ENCODE data around the gene COL5A1. TPM values are rescaled to one million over a fixed set of nuclear protein-coding genes. Genes with fewer than 3 reads are reported as not detected.

The COL5A1 gene
- total RNA-seq, 4 donors from 2014 or later: 8.4 to 14.7 (median 11.3) TPM

GRCh38 chr9:134782921-134783698, 141.5 kb downstream of the COL5A1 start:
- DNase-seq (ENCODE audit: low spot score in 2 of 2): no peak
- TF ChIP-seq, protein P1, sequence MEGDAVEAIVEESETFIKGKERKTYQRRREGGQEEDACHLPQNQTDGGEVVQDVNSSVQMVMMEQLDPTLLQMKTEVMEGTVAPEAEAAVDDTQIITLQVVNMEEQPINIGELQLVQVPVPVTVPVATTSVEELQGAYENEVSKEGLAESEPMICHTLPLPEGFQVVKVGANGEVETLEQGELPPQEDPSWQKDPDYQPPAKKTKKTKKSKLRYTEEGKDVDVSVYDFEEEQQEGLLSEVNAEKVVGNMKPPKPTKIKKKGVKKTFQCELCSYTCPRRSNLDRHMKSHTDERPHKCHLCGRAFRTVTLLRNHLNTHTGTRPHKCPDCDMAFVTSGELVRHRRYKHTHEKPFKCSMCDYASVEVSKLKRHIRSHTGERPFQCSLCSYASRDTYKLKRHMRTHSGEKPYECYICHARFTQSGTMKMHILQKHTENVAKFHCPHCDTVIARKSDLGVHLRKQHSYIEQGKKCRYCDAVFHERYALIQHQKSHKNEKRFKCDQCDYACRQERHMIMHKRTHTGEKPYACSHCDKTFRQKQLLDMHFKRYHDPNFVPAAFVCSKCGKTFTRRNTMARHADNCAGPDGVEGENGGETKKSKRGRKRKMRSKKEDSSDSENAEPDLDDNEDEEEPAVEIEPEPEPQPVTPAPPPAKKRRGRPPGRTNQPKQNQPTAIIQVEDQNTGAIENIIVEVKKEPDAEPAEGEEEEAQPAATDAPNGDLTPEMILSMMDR (IDR thresholded peaks at IDR 0.05): no peak
- no peak for TF ChIP-seq POLR2A (IDR thresholded peaks at IDR 0.05)
- intact Hi-C loops (cut with DNase I; ENCODE audit: low total_unique reads): no loop called here
- H3K4me3 ChIP-seq (ENCODE audit: low read depth, poor library complexity, severe bottlenecking): no peak overlapping the region
- WGBS, 2 donors: 69 to 76% methylated on average over 23 to 33 of the region's 33 CpGs

DNA sequence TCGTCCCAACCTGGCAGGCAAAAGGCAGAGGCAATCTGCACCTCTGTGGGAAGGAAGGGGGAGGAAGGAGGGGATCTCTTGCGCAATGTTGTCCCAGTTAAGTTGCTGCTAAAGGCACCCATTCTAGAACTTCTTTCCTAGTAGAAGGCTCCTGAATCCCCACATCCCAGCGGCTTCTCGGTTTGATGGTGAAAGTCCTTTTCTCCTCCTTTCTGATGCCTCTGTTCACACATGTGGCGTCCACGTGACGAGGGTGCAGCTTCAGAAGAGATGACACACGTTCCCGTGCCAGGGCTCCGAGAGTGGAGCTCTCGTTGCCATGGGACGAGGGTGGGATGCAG, 142.1 kb downstream of the COL5A1 start:
- DNase-seq (ENCODE audit: low spot score in 2 of 2): peak in 1 of 2 donors; percentile 52
- TF ChIP-seq, protein P1 (IDR thresholded peaks at IDR 0.05): no peak
- no peak for TF ChIP-seq POLR2A (IDR thresholded peaks at IDR 0.05)
- 66 to 69% methylated on average over 12 of the region's 12 CpGs for WGBS, 2 donors
- intact Hi-C loops (cut with DNase I; ENCODE audit: low total_unique reads): no loop called here
- no peak overlapping the region for H3K4me3 ChIP-seq (ENCODE audit: low read depth, poor library complexity, severe bottlenecking)

DNA sequence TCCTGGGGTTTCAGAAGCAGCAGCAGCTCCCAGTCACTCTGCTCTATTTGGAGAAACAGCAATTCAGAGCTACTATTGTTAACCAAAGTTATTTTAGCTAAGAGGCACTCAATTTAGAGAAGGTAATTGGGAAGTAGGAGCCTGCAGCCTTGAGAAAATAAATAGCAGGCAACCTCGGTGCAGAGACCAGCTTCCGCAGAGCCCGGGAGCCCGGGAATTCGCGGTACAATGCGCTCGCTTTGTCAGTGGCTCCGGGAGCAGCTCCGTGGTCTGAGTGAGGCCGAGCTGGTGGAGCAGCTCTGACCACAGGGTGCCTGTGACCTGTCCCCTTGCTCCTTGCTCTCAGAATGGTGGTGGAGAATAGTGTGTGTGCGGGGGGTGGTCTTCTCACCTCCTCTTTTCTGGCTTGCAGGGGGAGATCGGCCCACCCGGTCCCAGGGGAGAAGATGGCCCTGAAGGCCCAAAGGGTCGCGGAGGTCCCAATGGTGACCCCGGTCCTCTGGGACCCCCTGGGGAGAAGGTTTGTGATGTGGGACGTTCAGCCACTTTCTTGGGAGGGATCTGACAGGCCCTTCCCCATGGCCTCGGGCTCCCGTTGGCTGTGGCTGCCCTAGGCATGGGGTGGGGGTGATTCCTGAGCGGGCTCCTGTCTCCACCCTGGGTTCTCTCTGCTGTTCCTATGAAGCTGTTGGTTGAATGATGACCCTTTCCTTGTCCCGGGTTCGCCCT, 143.1 kb downstream of the COL5A1 start:
- intact Hi-C loops (cut with DNase I; ENCODE audit: low total_unique reads): no loop called here
- no peak overlapping the region for H3K4me3 ChIP-seq (ENCODE audit: low read depth, poor library complexity, severe bottlenecking)
- no peak for TF ChIP-seq POLR2A (IDR thresholded peaks at IDR 0.05)
- TF ChIP-seq, protein P1 (IDR thresholded peaks at IDR 0.05): no peak
- no peak for DNase-seq (ENCODE audit: low spot score in 2 of 2)
- 81 to 85% methylated on average over 22 to 23 of the region's 23 CpGs for WGBS, 2 donors

DNA sequence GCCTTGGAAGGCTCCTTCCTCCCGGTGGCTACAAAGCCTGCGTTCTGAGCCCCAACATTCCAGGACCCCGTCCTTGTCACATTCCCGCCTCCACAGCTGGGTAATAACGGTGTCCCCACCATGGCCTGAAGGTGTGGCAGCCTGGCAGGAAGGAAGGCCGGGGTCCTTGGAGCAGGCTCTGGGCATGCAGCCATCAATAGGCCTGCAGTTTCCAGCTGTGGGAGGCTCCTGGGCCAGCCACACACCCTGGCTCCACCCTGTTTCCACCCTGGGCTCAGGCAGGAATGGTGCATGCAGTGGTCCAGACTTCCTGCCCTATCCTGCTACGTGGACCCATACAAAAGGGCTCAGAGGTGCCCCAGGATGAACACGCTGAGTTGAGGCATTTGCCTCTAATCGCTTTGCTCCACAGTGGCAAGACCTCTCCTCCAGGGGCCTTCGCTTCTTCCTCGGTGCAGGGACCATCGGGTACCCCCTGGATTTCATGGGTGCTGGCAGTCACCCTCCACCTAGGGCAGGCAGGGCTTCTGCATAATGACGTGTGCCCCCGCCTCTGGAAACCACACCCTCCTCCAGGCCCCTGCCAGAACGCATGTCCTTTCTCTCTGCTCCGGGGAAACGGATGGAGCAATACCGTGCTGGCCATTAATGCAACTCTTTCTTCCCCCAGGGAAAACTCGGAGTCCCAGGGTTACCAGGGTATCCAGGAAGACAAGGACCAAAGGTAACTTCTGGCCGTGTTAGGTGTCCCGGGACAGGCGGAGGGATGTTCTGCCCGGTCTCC, 143.9 kb downstream of the COL5A1 start:
- no peak for DNase-seq (ENCODE audit: low spot score in 2 of 2)
- intact Hi-C loops (cut with DNase I; ENCODE audit: low total_unique reads): no loop called here
- H3K4me3 ChIP-seq (ENCODE audit: low read depth, poor library complexity, severe bottlenecking): no peak overlapping the region
- no peak for TF ChIP-seq POLR2A (IDR thresholded peaks at IDR 0.05)
- TF ChIP-seq, protein P1 (IDR thresholded peaks at IDR 0.05): no peak
- 67 to 71% methylated on average over 23 of the region's 23 CpGs for WGBS, 2 donors

DNA sequence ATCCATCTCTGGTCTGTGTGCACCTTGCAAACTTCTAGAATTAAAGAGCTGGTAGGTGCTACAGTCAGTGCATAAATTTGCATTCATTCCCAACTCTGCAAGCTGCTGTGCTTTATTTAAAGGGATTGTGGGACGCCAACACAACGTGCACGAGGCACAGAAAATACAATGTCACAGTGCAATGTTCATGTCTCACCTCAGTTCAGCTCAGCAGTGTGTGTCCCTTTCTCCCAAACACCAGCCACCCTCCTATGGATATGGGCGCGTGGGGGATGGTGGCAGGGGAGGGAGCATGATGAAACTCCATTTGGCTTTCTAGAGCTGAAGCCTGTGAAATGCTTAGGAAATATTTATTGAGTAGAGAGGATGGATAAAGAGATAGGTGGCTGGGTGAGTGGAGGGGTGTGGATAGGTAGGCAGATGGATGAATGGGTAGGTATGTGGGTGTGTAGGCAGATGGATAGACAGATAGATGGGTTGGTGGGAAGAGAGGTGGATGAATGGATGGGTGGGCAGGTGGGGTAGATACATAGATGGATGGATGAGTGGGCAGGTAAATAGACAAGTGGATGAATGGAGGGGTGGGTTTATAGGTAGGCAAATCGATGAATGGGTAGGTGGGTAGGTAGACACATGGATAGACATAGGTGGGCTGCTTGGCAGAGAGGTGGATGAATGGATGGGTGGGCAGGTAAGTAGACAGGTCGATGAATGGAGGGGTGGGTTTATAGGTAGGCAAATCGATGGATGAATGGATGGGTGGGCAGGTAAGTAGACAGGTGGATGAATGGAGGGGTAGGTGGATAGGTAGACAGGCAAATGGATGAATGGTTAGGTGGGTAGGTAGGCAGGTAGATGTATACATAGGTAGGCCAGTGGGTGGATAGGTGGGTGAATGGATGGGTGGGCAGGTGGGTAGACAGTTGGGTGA, 146.3 kb downstream of the COL5A1 start:
- no peak overlapping the region for H3K4me3 ChIP-seq (ENCODE audit: low read depth, poor library complexity, severe bottlenecking)
- no peak for DNase-seq (ENCODE audit: low spot score in 2 of 2)
- 93 to 95% methylated on average over 7 to 8 of the region's 8 CpGs for WGBS, 2 donors
- intact Hi-C loops (cut with DNase I; ENCODE audit: low total_unique reads): no loop called here
- TF ChIP-seq POLR2A (IDR thresholded peaks at IDR 0.05): no peak
- TF ChIP-seq, protein P1 (IDR thresholded peaks at IDR 0.05): no peak
